ENCODE data around the gene SFT2D3.

Gene SFT2D3

GRCh38 chr2:127664895-127665225 is 36.4 kb upstream of the SFT2D3 start:
- DNase-seq = no peak

GRCh38 chr2:127665267-127665893 is 35.9 kb upstream of the SFT2D3 start:
- no peak for DNase-seq

- DNase-seq = no peak
Observed at GRCh38 chr2:127669056-127669455, 32.2 kb upstream of the SFT2D3 start.

GRCh38 chr2:127670055-127670956 is 31.0 kb upstream of the SFT2D3 start:
- DNase-seq = no peak

- no peak for DNase-seq
Observed at GRCh38 chr2:127670957-127671290, 30.4 kb upstream of the SFT2D3 start.

- no peak for DNase-seq
Observed at GRCh38 chr2:127671557-127672302, 29.6 kb upstream of the SFT2D3 start.

GRCh38 chr2:127672341-127673224 is 28.7 kb upstream of the SFT2D3 start:
- no peak for DNase-seq

GRCh38 chr2:127673291-127674069 is 27.8 kb upstream of the SFT2D3 start:
- DNase-seq = no peak

GRCh38 chr2:127674241-127675209 is 26.8 kb upstream of the SFT2D3 start:
- DNase-seq = no peak

- no peak for DNase-seq
Observed at GRCh38 chr2:127675331-127676261, 25.7 kb upstream of the SFT2D3 start, which contains the start of gene LIMS2. TSS of gene LIMS2 (minus strand) at chr2:127675530. CDS start at chr2:127675024, 506 bp downstream.

- DNase-seq = no peak
Observed at GRCh38 chr2:127676906-127677305, 24.4 kb upstream of the SFT2D3 start.

- DNase-seq = no peak
Observed at GRCh38 chr2:127678531-127678930, 22.8 kb upstream of the SFT2D3 start.

GRCh38 chr2:127678991-127679390 is 22.3 kb upstream of the SFT2D3 start:
- DNase-seq = no peak

- DNase-seq = no peak
Observed at GRCh38 chr2:127679680-127680361, 21.5 kb upstream of the SFT2D3 start.

- no peak for DNase-seq
Observed at GRCh38 chr2:127680706-127681287, 20.5 kb upstream of the SFT2D3 start.

- no peak for DNase-seq
Observed at GRCh38 chr2:127681288-127681804, 20.0 kb upstream of the SFT2D3 start.

GRCh38 chr2:127681976-127682857 is 19.1 kb upstream of the SFT2D3 start:
- no peak for DNase-seq
